BE2C (cell line): ENCODE data around the gene RAI2.

Experiments used
- DNase-seq: peaks from one replicate; pipeline ENCODE4 v3.0.0-alpha.2; 2020
- H3K27me3 ChIP-seq: fragments of 250-450 bp; sonication (Bioruptor Pico); 2 replicates; pipeline ENCODE4 v1.5.1; 2020; ENCODE audit warnings: mild to moderate bottlenecking
- H3K36me3 ChIP-seq: fragments of 250-450 bp; sonication (Bioruptor Pico); 2 replicates; pipeline ENCODE4 v1.5.1; 2020; ENCODE audit warnings: mild to moderate bottlenecking
- H3K4me1 ChIP-seq: fragments of 250-450 bp; sonication (Bioruptor Pico); 2 replicates; pipeline ENCODE4 v1.5.1; 2020
- H3K4me3 ChIP-seq: 2 replicates; pipeline ENCODE4 v1.5.1; 2011; ENCODE audit warnings: low read depth, low read length
- H3K9me3 ChIP-seq: fragments of 250-450 bp; sonication (Bioruptor Pico); 2 replicates; pipeline ENCODE4 v1.5.1; 2020
- CTCF ChIP-seq: IDR thresholded peaks from 2 replicates; pipeline ENCODE4 v1.5.1; 2012; ENCODE audit warnings: mild to moderate bottlenecking, low read depth, low read length

RAI2 gene

GRCh38 chrX:17805120-17805519, 56.0 kb downstream of the RAI2 start:
- H3K9me3 ChIP-seq = no peaks in the 10 kb centered on the region
- TF ChIP-seq CTCF = 0 out of 2 replicates have a peak, but pooled peaks have one; percentile 6
- DNase-seq = no peak
- no peak overlapping the region for H3K4me3 ChIP-seq
- no peaks in the 10 kb centered on the region for H3K27me3 ChIP-seq
- H3K4me1 ChIP-seq = peaks cover 6% of the 10 kb centered on the region
- no peaks in the 10 kb centered on the region for H3K36me3 ChIP-seq

GRCh38 chrX:17803449-17803848, 57.6 kb downstream of the RAI2 start:
- H3K36me3 ChIP-seq = no peaks in the 10 kb centered on the region
- no peak overlapping the region for H3K4me3 ChIP-seq
- H3K9me3 ChIP-seq = no peaks in the 10 kb centered on the region
- H3K27me3 ChIP-seq = no peaks in the 10 kb centered on the region
- DNase-seq = no peak
- no peak for TF ChIP-seq CTCF
- H3K4me1 ChIP-seq = peaks cover 6% of the 10 kb centered on the region

GRCh38 chrX:17802756-17803155, 58.3 kb downstream of the RAI2 start:
- H3K9me3 ChIP-seq = no peaks in the 10 kb centered on the region
- DNase-seq = peak; percentile 60
- H3K27me3 ChIP-seq = no peaks in the 10 kb centered on the region

GRCh38 chrX:17801431-17801830, 59.7 kb downstream of the RAI2 start:
- Histone ChIP-seq H3K27me3 (no peaks in the 10 kb centered on the region), H3K36me3 (no peaks in the 10 kb centered on the region), H3K4me3 (no peak overlapping the region), H3K9me3 (no peaks in the 10 kb centered on the region), H3K4me1 (peaks cover 6% of the 10 kb centered on the region)
- no peak for DNase-seq
- TF ChIP-seq CTCF = no peak

More at GRCh38 chrX:17802756-17803155, 58.3 kb downstream of the RAI2 start:
- H3K4me1 ChIP-seq = peaks cover 6% of the 10 kb centered on the region
- no peak overlapping the region for H3K4me3 ChIP-seq
- TF ChIP-seq CTCF = no peak
- no peaks in the 10 kb centered on the region for H3K36me3 ChIP-seq

DNA sequence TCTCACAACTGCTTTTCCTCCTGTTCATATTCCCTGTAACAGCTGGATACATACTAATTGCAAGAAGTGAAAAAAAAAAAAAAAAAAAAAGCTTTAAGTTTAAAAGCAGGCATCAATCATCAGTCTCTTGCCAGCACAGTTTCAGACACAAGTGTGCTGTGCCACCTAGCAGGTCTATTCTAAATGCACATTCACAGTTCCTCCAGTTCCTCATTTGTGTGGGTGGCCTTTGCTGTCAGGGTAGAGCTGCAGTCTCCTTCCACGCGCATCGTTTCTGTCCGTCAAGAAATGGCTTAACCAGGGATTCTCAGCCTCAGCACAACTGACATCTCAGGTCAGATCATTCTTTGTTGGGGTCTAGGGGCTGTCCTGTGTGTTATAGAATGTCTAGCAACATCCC, 62.2 kb downstream of the RAI2 start:
- H3K27me3 ChIP-seq = no peaks in the 10 kb centered on the region
- no peak for TF ChIP-seq CTCF
- H3K36me3 ChIP-seq = no peaks in the 10 kb centered on the region
- H3K4me3 ChIP-seq = no peak overlapping the region
- no peaks in the 10 kb centered on the region for H3K9me3 ChIP-seq
- H3K4me1 ChIP-seq = peaks cover 6% of the 10 kb centered on the region
- no peak for DNase-seq

GRCh38 chrX:17792826-17793225, 68.3 kb downstream of the RAI2 start:
- Histone ChIP-seq H3K27me3 (no peaks in the 10 kb centered on the region), H3K9me3 (no peaks in the 10 kb centered on the region), H3K4me3 (no peak overlapping the region), H3K4me1 (no peaks in the 10 kb centered on the region), H3K36me3 (no peaks in the 10 kb centered on the region)
- DNase-seq = no peak
- no peak for TF ChIP-seq CTCF
